Activated CD8-positive, alpha-beta memory T cell treated with anti-CD3 and anti-CD28 coated beads for 36 hours (primary cell): ENCODE measurements around the gene GLUD2. TPM values are rescaled to one million over a fixed set of nuclear protein-coding genes. Genes with fewer than 3 reads are reported as not detected.
"Not testable (repeated sequence)": the region's sequence is repeated elsewhere in the genome, so short reads cannot be mapped to it uniquely, and the experiment has no call there.

Experiments used
- CTCF ChIA-PET: fragments of 350-600 bp; sonication (Branson Sonifier 250); formaldehyde crosslinking; loops from one replicate; lab custom pipeline; 2021; ENCODE audit warnings: antibody characterized with exemption; lab: Charles Lee
- POLR2A ChIA-PET: fragments of 350-600 bp; sonication (Branson Sonifier 250); formaldehyde crosslinking; loops from one replicate; lab custom pipeline; 2021; ENCODE audit warnings: antibody characterized with exemption; lab: Charles Lee
- total RNA-seq, 2 experiments: library from RNA; stranded (reverse); gene quantifications; one replicate each; pipeline ENCODE4 v1.2.3, GENCODE V29; 2021

Gene GLUD2
- total RNA-seq = 1 to 10 TPM in 1 of 2 experiments, under 1 TPM in 1; 0.55 to 1.4 TPM

- CTCF ChIA-PET, POLR2A ChIA-PET: not testable (repeated sequence)
Measured at GRCh38 chrX:121047441-121048419, at the start of gene GLUD2. TSS of gene GLUD2 (plus strand) at chrX:121047610. CDS start at chrX:121047685, 75 bp downstream.

GRCh38 chrX:120999413-120999812 is 48.0 kb upstream of the GLUD2 start:
- ChIA-PET CTCF (no interaction called here), POLR2A (no interaction called here)

GRCh38 chrX:121000589-121000988 is 46.8 kb upstream of the GLUD2 start:
- ChIA-PET POLR2A (no interaction called here), CTCF (no interaction called here)

- ChIA-PET POLR2A (no interaction called here), CTCF (no interaction called here)
Measured at GRCh38 chrX:121008920-121009319, 38.5 kb upstream of the GLUD2 start.

- POLR2A ChIA-PET = no interaction called here
- CTCF ChIA-PET = no interaction called here
Measured at GRCh38 chrX:121009764-121010163, 37.6 kb upstream of the GLUD2 start.

- CTCF ChIA-PET = no interaction called here
- POLR2A ChIA-PET = no interaction called here
Measured at GRCh38 chrX:121010218-121010617, 37.2 kb upstream of the GLUD2 start.

GRCh38 chrX:121011254-121011653 is 36.2 kb upstream of the GLUD2 start:
- ChIA-PET POLR2A (no interaction called here), CTCF (no interaction called here)

- ChIA-PET POLR2A (no interaction called here), CTCF (no interaction called here)
Measured at GRCh38 chrX:121013897-121014455, 33.4 kb upstream of the GLUD2 start.

GRCh38 chrX:121014826-121015225 is 32.6 kb upstream of the GLUD2 start:
- POLR2A ChIA-PET = no interaction called here
- CTCF ChIA-PET = no interaction called here

- ChIA-PET POLR2A (no interaction called here), CTCF (no interaction called here)
Measured at GRCh38 chrX:121028419-121028818, 19.0 kb upstream of the GLUD2 start.

GRCh38 chrX:121030083-121030482 is 17.3 kb upstream of the GLUD2 start:
- POLR2A ChIA-PET = no interaction called here
- CTCF ChIA-PET = no interaction called here

GRCh38 chrX:121032531-121032930 is 14.9 kb upstream of the GLUD2 start:
- POLR2A ChIA-PET = no interaction called here

GRCh38 chrX:121036137-121036536 is 11.3 kb upstream of the GLUD2 start:
- POLR2A ChIA-PET = no interaction called here
- CTCF ChIA-PET = no interaction called here

More at GRCh38 chrX:121032531-121032930, 14.9 kb upstream of the GLUD2 start:
- CTCF ChIA-PET = no interaction called here

GRCh38 chrX:121036951-121037350 is 10.5 kb upstream of the GLUD2 start:
- ChIA-PET POLR2A (no interaction called here), CTCF (no interaction called here)

- CTCF ChIA-PET = no interaction called here
- POLR2A ChIA-PET = no interaction called here
Measured at GRCh38 chrX:121050781-121051180, 3.4 kb downstream of the GLUD2 start.

GRCh38 chrX:121052122-121052521 is 4.7 kb downstream of the GLUD2 start:
- CTCF ChIA-PET = no interaction called here
- POLR2A ChIA-PET = no interaction called here

- ChIA-PET CTCF (no interaction called here), POLR2A (no interaction called here)
Measured at GRCh38 chrX:121062289-121062688, 14.9 kb downstream of the GLUD2 start.

- POLR2A ChIA-PET = no interaction called here
- CTCF ChIA-PET = no interaction called here
Measured at GRCh38 chrX:121064579-121064978, 17.2 kb downstream of the GLUD2 start.

- POLR2A ChIA-PET, CTCF ChIA-PET: not testable (repeated sequence)
Measured at GRCh38 chrX:121084247-121084646, 36.8 kb downstream of the GLUD2 start.

- ChIA-PET CTCF (interaction anchor here (0.6 kb wide), 1 partner anchor 22 kb away, joined by 4 read pairs; no protein-coding TSS in a partner anchor), POLR2A (no interaction called here)
Measured at GRCh38 chrX:121084903-121085611, 37.6 kb downstream of the GLUD2 start.
